Natural killer cell (primary cell): ENCODE data around the gene P2RX4. TPM values are rescaled to one million over a fixed set of nuclear protein-coding genes. Genes with fewer than 3 reads are reported as not detected.

Experiments
- ATAC-seq, 3 donors: fragments of 150-1000 bp in 2 of 3; fragments of 200-7000 bp in 1 of 3; cut with Tn5 transposase; 1 replicate in 1 of 3; 2 replicates in 2 of 3; pipeline ENCODE4 v1.10.0; 2021; ENCODE audit warnings: mild to moderate bottlenecking in 2 of 3, moderate library complexity in 2 of 3
- DNase-seq, 2 donors: peaks; one replicate each; pipeline versions ENCODE4 v3.0.0 to v3.0.0-alpha.2; 2013 to 2021; ENCODE audit warnings: mixed read lengths in 1 of 2
- H3K27ac ChIP-seq: one replicate; pipeline ENCODE4 v1.5.1; 2013; ENCODE audit warnings: mild to moderate bottlenecking, low read length
- H3K27me3 ChIP-seq: one replicate; pipeline ENCODE4 v1.6.1; 2013; ENCODE audit warnings: low read length; ENCODE audit not compliant: control insufficient read depth, insufficient read depth
- H3K36me3 ChIP-seq: one replicate; pipeline ENCODE4 v1.6.1; 2013; ENCODE audit warnings: low read length; ENCODE audit not compliant: control insufficient read depth, insufficient read depth
- H3K4me1 ChIP-seq: one replicate; pipeline ENCODE4 v1.6.1; 2013; ENCODE audit warnings: low read length; ENCODE audit not compliant: control insufficient read depth, insufficient read depth
- H3K4me3 ChIP-seq: one replicate; pipeline ENCODE4 v1.5.1; 2013; ENCODE audit warnings: low read length
- H3K9me3 ChIP-seq: one replicate; pipeline ENCODE4 v1.6.1; 2013; ENCODE audit warnings: low read length; ENCODE audit not compliant: control insufficient read depth, insufficient read depth
- H3K27ac Mint-ChIP-seq, 2 donors: one replicate each; pipeline ENCODE4 v1.8.0; 2022; ENCODE audit warnings: mild to moderate bottlenecking in 2 of 2, mixed read lengths in 2 of 2, moderate library complexity in 1 of 2
- H3K27me3 Mint-ChIP-seq, 2 donors: one replicate each; pipeline ENCODE4 v1.8.0; 2022; ENCODE audit warnings: low read depth in 2 of 2, mixed read lengths in 2 of 2
- H3K36me3 Mint-ChIP-seq: one replicate; pipeline ENCODE4 v1.8.0; 2022; ENCODE audit warnings: mixed read lengths
- H3K4me1 Mint-ChIP-seq, 2 donors: one replicate each; pipeline ENCODE4 v1.8.0; 2022; ENCODE audit warnings: mixed read lengths in 2 of 2
- H3K4me3 Mint-ChIP-seq: one replicate; pipeline ENCODE4 v1.8.0; 2022; ENCODE audit warnings: mild to moderate bottlenecking, moderate library complexity, mixed read lengths
- H3K9me3 Mint-ChIP-seq, 2 donors: one replicate each; pipeline ENCODE4 v1.8.0; 2022; ENCODE audit warnings: mixed read lengths in 2 of 2
- WGBS: methylation state at CpG from one replicate; pipeline ENCODE4 v1.1.7; 2013; ENCODE audit warnings: missing lambda C conversion rate; ENCODE audit not compliant: insufficient coverage; 5-methylcytosine and 5-hydroxymethylcytosine counted together
- intact Hi-C: fragments of 100-400 bp; cut with micrococcal nuclease; formaldehyde crosslinking; loops from one replicate; pipeline ENCODE4 v1.14.2; 2022
- total RNA-seq, 4 donors: library from RNA; stranded (reverse); fragments of 120-200 nt in 1 of 4; gene quantifications; one replicate each; pipeline versions ENCODE4 v1.2.3 to v1.2.4, GENCODE V29; 2013 to 2022
- TF ChIP-seq, protein P1 (sequence below): fragments of 200-600 bp; IDR thresholded peaks from one replicate; pipeline ENCODE4 v1.8.0; 2022; ENCODE audit warnings: antibody characterized with exemption

Gene P2RX4
- total RNA-seq, 3 donors from 2014 or later (not counting 1 experiment from before 2014, with no cell fraction given), result 34.8 to 39.3 (median 38.2) TPM

DNA sequence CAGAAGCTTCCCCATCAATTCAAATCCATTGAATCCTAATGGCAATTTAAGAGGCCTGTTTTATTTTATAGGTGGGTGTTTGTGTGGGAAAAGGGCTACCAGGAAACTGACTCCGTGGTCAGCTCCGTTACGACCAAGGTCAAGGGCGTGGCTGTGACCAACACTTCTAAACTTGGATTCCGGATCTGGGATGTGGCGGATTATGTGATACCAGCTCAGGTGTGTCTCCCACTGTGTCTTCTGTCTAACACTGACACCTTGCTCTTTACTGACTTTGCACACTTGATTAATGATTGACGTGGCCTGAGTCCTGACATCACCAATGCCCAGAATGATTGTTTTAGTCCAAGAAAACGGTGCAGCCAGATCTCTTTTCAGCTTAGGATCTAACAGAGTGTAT lies 7.1 kb downstream of the P2RX4 start:
- Mint-ChIP-seq H3K4me3 (no peak overlapping the region), H3K27me3 (no peaks in the 10 kb centered on the region), H3K9me3 (no peaks in the 10 kb centered on the region), H3K27ac (no peak overlapping the region), H3K36me3 (no peaks in the 10 kb centered on the region), H3K4me1 (peaks cover 10 to 11% of the 10 kb centered on the region in 2 donors)
- no peak for ATAC-seq
- peaks cover 8% of the 10 kb centered on the region for H3K36me3 ChIP-seq
- WGBS, result 90% methylated on average over 8 of the region's 8 CpGs
- H3K27me3 ChIP-seq, result no peaks in the 10 kb centered on the region
- intact Hi-C loops, result no loop called here
- no peak overlapping the region for H3K27ac ChIP-seq
- no peak overlapping the region for H3K4me3 ChIP-seq
- TF ChIP-seq, protein P1, sequence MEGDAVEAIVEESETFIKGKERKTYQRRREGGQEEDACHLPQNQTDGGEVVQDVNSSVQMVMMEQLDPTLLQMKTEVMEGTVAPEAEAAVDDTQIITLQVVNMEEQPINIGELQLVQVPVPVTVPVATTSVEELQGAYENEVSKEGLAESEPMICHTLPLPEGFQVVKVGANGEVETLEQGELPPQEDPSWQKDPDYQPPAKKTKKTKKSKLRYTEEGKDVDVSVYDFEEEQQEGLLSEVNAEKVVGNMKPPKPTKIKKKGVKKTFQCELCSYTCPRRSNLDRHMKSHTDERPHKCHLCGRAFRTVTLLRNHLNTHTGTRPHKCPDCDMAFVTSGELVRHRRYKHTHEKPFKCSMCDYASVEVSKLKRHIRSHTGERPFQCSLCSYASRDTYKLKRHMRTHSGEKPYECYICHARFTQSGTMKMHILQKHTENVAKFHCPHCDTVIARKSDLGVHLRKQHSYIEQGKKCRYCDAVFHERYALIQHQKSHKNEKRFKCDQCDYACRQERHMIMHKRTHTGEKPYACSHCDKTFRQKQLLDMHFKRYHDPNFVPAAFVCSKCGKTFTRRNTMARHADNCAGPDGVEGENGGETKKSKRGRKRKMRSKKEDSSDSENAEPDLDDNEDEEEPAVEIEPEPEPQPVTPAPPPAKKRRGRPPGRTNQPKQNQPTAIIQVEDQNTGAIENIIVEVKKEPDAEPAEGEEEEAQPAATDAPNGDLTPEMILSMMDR, result no peak
- peaks cover 7% of the 10 kb centered on the region for H3K4me1 ChIP-seq
- DNase-seq, result no peak
- H3K9me3 ChIP-seq, result no peaks in the 10 kb centered on the region

DNA sequence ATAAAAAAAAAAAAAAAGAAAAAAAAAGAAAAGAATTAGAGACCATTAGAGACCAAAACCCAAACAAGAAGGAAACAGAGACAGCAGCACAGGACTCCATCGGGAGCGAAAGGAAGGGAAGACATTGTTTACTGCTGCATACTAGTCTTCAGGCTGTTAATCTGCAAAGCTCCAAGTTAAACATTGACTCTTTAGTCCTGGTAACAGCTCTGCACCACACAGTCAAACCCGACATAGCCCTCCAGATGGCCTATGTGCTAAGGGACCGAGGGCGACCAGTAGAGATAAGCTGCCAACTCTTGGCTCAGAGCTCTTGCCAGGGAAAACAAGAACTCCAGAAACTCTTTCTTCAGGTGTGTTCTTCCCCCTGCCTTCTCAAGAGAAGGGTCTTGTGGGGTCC lies 7.8 kb downstream of the P2RX4 start:
- no peaks in the 10 kb centered on the region for H3K9me3 Mint-ChIP-seq
- no peak overlapping the region for H3K27ac Mint-ChIP-seq
- Histone ChIP-seq H3K36me3 (peaks cover 7% of the 10 kb centered on the region), H3K27me3 (no peaks in the 10 kb centered on the region), H3K9me3 (no peaks in the 10 kb centered on the region), H3K27ac (no peak overlapping the region), H3K4me1 (peaks cover 11% of the 10 kb centered on the region), H3K4me3 (no peak overlapping the region)
- no peaks in the 10 kb centered on the region for H3K36me3 Mint-ChIP-seq
- TF ChIP-seq, protein P1, result no peak
- H3K4me1 Mint-ChIP-seq, result peaks cover 13% of the 10 kb centered on the region in 2 donors
- no peak overlapping the region for H3K4me3 Mint-ChIP-seq
- DNase-seq (no peak), ATAC-seq (no peak)
- intact Hi-C loops, result no loop called here
- 99% methylated on average over 5 of the region's 5 CpGs for WGBS
- no peaks in the 10 kb centered on the region for H3K27me3 Mint-ChIP-seq

DNA sequence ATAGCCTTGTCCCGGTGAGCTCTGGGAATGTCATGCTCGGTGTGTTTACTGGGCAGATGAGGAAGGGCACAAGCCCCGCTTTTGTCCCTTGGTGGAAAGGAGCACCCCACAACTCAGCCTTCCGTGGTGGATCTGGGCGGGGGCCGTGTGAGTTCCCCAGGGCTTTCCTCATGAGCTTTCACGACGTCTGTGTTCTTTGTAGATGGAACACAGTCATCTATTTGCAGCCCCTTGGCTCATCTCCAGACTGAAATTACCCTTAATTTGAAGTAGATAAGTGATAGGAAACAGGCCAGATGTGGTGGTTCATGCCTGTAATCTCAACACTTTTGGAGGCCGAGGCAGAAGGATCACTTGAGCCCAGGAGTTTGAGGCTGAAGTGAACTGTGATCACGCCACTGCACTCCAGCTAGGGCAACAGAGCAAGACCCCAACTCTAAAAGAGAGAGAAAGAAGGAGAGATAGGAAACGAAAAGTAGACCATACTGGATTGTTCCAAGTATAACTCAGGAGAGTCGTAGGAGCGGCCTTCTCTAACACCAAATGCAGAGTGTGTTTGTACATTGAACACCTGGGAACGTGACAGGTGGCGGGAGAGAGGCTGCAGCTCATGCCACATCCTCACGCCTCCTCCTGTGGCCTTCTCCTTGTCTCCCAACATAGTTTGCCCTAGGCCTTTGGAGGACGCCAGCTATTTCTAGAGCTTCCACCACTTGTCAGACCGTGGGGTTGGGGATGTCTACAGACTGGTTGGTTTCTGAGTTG lies 8.8 kb downstream of the P2RX4 start:
- peaks cover 21 to 23% of the 10 kb centered on the region in 2 donors for H3K4me1 Mint-ChIP-seq

More for the DNA sequence above, 8.8 kb downstream of the P2RX4 start:
- H3K4me1 ChIP-seq, result peaks cover 21% of the 10 kb centered on the region
- no peak overlapping the region for H3K4me3 ChIP-seq
- no peaks in the 10 kb centered on the region for H3K9me3 ChIP-seq
- intact Hi-C loops, result no loop called here
- no peaks in the 10 kb centered on the region for H3K9me3 Mint-ChIP-seq
- no peak overlapping the region for H3K27ac Mint-ChIP-seq
- H3K36me3 ChIP-seq, result peaks cover 7% of the 10 kb centered on the region
- no peak overlapping the region for H3K4me3 Mint-ChIP-seq
- no peaks in the 10 kb centered on the region for H3K27me3 Mint-ChIP-seq
- no peaks in the 10 kb centered on the region for H3K27me3 ChIP-seq
- no peaks in the 10 kb centered on the region for H3K36me3 Mint-ChIP-seq
- 96% methylated on average over 18 of the region's 18 CpGs for WGBS
- DNase-seq, result no peak
- ATAC-seq, result no peak
- TF ChIP-seq, protein P1, result no peak
- no peak overlapping the region for H3K27ac ChIP-seq
